Smooth muscle cell (in vitro differentiated cells): ENCODE results near the gene LRRC25. TPM values are rescaled to one million over a fixed set of nuclear protein-coding genes. Genes with fewer than 3 reads are reported as not detected.

Source experiments
- DNase-seq: peaks from one replicate; lab custom pipeline; 2025; ENCODE audit not compliant: unreplicated experiment; lab: John Stamatoyannopoulos, UW
- H2AFZ ChIP-seq: fragments of 200-600 bp; sonication (generic); 2 replicates; pipeline ENCODE4 v1.6.0; 2016; ENCODE audit warnings: antibody characterized with exemption, low read depth, mild to moderate bottlenecking
- H3F3A ChIP-seq: fragments of 200-600 bp; sonication (generic); 2 replicates; pipeline ENCODE4 v1.6.0; 2017; ENCODE audit warnings: antibody characterized with exemption, low read depth
- H3K27ac ChIP-seq: fragments of 200-600 bp; sonication (generic); 2 replicates; pipeline ENCODE4 v1.5.1; 2016; ENCODE audit warnings: low read depth, mild to moderate bottlenecking
- H3K27me3 ChIP-seq: fragments of 200-600 bp; sonication (generic); 2 replicates; pipeline ENCODE4 v1.6.1; 2016; ENCODE audit warnings: low read depth, mild to moderate bottlenecking
- H3K36me3 ChIP-seq: fragments of 200-600 bp; sonication (generic); 2 replicates; pipeline ENCODE4 v1.5.1; 2016; ENCODE audit warnings: low read depth
- H3K4me1 ChIP-seq: fragments of 200-600 bp; sonication (generic); 2 replicates; pipeline ENCODE4 v1.5.1; 2016; ENCODE audit warnings: low read depth
- H3K4me2 ChIP-seq: fragments of 200-600 bp; sonication (generic); 2 replicates; pipeline ENCODE4 v1.6.0; 2016; ENCODE audit warnings: mild to moderate bottlenecking
- H3K4me3 ChIP-seq: fragments of 200-600 bp; sonication (generic); 2 replicates; pipeline ENCODE4 v1.5.1; 2016; ENCODE audit warnings: mild to moderate bottlenecking
- H3K79me2 ChIP-seq: fragments of 200-600 bp; sonication (generic); 2 replicates; pipeline ENCODE4 v1.6.0; 2016; ENCODE audit warnings: low read depth, mild to moderate bottlenecking
- H3K9ac ChIP-seq: fragments of 200-600 bp; sonication (generic); 2 replicates; pipeline ENCODE4 v1.6.0; 2016; ENCODE audit warnings: low read depth
- H3K9me3 ChIP-seq: fragments of 200-600 bp; sonication (generic); replicated peaks from 2 replicates; pipeline ENCODE4 v1.5.1; 2016; ENCODE audit warnings: low read depth
- H4K20me1 ChIP-seq: fragments of 200-600 bp; sonication (generic); 2 replicates; pipeline ENCODE4 v1.6.0; 2016; ENCODE audit warnings: low read depth
- WGBS: methylation state at CpG from one replicate; pipeline ENCODE4 v1.1.7; 2016; ENCODE audit warnings: low lambda C conversion rate; 5-methylcytosine and 5-hydroxymethylcytosine counted together
- polyA plus RNA-seq: library from polyadenylated mRNA; unstranded; fragments of >200 nt; fragmentation: Nextera tagmentation; extraction: Ambion mirVana; gene quantifications from 2 replicates; pipeline ENCODE4 v1.2.1, GENCODE V29; 2016
- total RNA-seq: library from RNA; depleted of rRNA; stranded (reverse); fragments of >200 nt; gene quantifications from 2 replicates; pipeline ENCODE4 v1.2.3, GENCODE V29; 2014
- TF ChIP-seq, protein P1 (sequence below): fragments of 200-600 bp; sonication (generic); IDR thresholded peaks from 2 replicates; pipeline ENCODE4 v1.5.1; 2017; ENCODE audit warnings: borderline replicate concordance, mild to moderate bottlenecking, antibody characterized with exemption; ENCODE audit not compliant: insufficient read depth, poor library complexity, severe bottlenecking

Gene LRRC25
- total and polyA plus RNA-seq, 2 experiments from 2014 or later, result 0.34 TPM; not detected in 1

DNA sequence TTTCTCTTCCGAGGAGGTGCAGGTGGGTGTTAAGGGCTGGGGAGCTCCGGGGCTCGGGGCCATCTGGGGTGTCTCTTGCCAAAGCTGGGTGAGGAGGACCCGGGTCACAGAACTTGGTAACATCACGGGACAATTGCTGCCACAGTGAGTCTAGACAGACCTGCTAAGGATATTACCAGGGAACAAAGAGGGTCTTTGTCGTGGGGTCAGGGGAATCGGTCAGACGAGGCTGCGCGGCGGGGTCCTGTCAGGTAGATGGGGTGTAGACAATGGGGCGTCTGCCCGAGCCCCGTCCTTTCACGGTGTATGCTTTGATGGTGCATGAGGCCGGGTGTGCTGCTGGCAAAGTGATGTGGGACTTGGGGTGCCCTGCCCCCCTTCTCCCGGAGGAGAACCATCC, 49.3 kb downstream of the LRRC25 start:
- DNase-seq, result no peak
- H2AFZ ChIP-seq, result no peak overlapping the region
- no peaks in the 10 kb centered on the region for H3K79me2 ChIP-seq
- no peak overlapping the region for H3K9ac ChIP-seq
- H3K4me2 ChIP-seq, result no peak overlapping the region
- TF ChIP-seq, protein P1, sequence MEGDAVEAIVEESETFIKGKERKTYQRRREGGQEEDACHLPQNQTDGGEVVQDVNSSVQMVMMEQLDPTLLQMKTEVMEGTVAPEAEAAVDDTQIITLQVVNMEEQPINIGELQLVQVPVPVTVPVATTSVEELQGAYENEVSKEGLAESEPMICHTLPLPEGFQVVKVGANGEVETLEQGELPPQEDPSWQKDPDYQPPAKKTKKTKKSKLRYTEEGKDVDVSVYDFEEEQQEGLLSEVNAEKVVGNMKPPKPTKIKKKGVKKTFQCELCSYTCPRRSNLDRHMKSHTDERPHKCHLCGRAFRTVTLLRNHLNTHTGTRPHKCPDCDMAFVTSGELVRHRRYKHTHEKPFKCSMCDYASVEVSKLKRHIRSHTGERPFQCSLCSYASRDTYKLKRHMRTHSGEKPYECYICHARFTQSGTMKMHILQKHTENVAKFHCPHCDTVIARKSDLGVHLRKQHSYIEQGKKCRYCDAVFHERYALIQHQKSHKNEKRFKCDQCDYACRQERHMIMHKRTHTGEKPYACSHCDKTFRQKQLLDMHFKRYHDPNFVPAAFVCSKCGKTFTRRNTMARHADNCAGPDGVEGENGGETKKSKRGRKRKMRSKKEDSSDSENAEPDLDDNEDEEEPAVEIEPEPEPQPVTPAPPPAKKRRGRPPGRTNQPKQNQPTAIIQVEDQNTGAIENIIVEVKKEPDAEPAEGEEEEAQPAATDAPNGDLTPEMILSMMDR, result no peak
- H3K27ac ChIP-seq, result no peak overlapping the region
- H3K4me1 ChIP-seq, result peaks cover 9% of the 10 kb centered on the region
- H4K20me1 ChIP-seq, result no peaks in the 10 kb centered on the region
- no peaks in the 10 kb centered on the region for H3K36me3 ChIP-seq
- no peaks in the 10 kb centered on the region for H3K27me3 ChIP-seq
- no peaks in the 10 kb centered on the region for H3K9me3 ChIP-seq
- 96% methylated on average over 17 of the region's 17 CpGs for WGBS
- no peak overlapping the region for H3K4me3 ChIP-seq
- H3F3A ChIP-seq, result no peaks in the 10 kb centered on the region

DNA sequence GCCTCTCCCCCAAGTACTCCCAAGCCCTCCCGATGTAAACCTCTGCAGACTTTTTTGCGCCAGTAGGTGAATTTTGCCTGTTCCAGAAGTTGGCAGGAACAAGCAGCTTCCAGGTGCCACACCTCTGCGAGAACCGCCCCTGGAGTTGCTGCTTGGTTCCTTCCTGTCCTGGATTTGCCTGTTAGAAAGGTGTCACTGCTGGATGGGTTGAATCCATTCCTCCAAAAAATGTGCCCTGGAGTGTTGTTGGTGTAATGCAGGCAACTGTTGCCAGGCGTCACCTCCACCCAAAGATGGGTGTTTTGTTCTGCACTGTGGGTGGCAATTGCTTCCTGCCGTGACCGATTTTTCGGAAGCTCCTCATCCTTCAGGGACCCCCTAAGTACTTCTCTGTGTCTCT, 51.3 kb downstream of the LRRC25 start:
- Histone ChIP-seq H3K4me2 (no peak overlapping the region), H2AFZ (no peak overlapping the region), H3F3A (no peaks in the 10 kb centered on the region), H3K79me2 (no peaks in the 10 kb centered on the region), H3K27me3 (no peaks in the 10 kb centered on the region), H3K27ac (no peak overlapping the region), H3K9ac (no peak overlapping the region), H3K9me3 (no peaks in the 10 kb centered on the region), H3K4me3 (no peak overlapping the region), H3K4me1 (peaks cover 9% of the 10 kb centered on the region), H3K36me3 (no peaks in the 10 kb centered on the region), H4K20me1 (no peaks in the 10 kb centered on the region)
- no peak for DNase-seq
- TF ChIP-seq, protein P1, result no peak
- 60% methylated on average over 8 of the region's 8 CpGs for WGBS

GRCh38 chr19:18345296-18345695, 52.1 kb downstream of the LRRC25 start:
- WGBS, result 94% methylated on average over 6 of the region's 6 CpGs
- no peaks in the 10 kb centered on the region for H4K20me1 ChIP-seq
- DNase-seq, result no peak
- H3K9me3 ChIP-seq, result no peaks in the 10 kb centered on the region
- H3K27me3 ChIP-seq, result no peaks in the 10 kb centered on the region
- no peaks in the 10 kb centered on the region for H3K79me2 ChIP-seq
- no peak overlapping the region for H2AFZ ChIP-seq
- no peak overlapping the region for H3K4me2 ChIP-seq
- H3F3A ChIP-seq, result no peaks in the 10 kb centered on the region
- TF ChIP-seq, protein P1, result no peak
- no peak overlapping the region for H3K4me3 ChIP-seq
- H3K4me1 ChIP-seq, result peaks cover 9% of the 10 kb centered on the region
- no peaks in the 10 kb centered on the region for H3K36me3 ChIP-seq
- H3K9ac ChIP-seq, result no peak overlapping the region
- no peak overlapping the region for H3K27ac ChIP-seq

GRCh38 chr19:18344582-18344950, 52.9 kb downstream of the LRRC25 start:
- Histone ChIP-seq H3K4me1 (peaks cover 9% of the 10 kb centered on the region), H3K4me2 (no peak overlapping the region), H4K20me1 (no peaks in the 10 kb centered on the region), H3K4me3 (no peak overlapping the region), H3K79me2 (no peaks in the 10 kb centered on the region), H2AFZ (no peak overlapping the region), H3K9me3 (no peaks in the 10 kb centered on the region), H3F3A (no peaks in the 10 kb centered on the region), H3K27me3 (no peaks in the 10 kb centered on the region), H3K27ac (no peak overlapping the region), H3K36me3 (no peaks in the 10 kb centered on the region), H3K9ac (no peak overlapping the region)
- DNase-seq, result no peak
- WGBS, result 77% methylated on average over 13 of the region's 13 CpGs
- TF ChIP-seq, protein P1, result no peak
